HepG2 (cell line): ENCODE measurements around the gene ELAC1. TPM values are rescaled to one million over a fixed set of nuclear protein-coding genes. Genes with fewer than 3 reads are reported as not detected.

Source experiments
- ATAC-seq: fragments of 200-7000 bp; cut with Tn5 transposase; 3 replicates; pipeline ENCODE4 v1.9.1; 2020; ENCODE audit warnings: mild to moderate bottlenecking, moderate library complexity
- BruUV-seq: library from RNA; stranded (reverse); fragments of 400-500 nt; replicated peaks from 2 replicates; lab custom pipeline; 2021; lab: Mats Ljungman, UMichigan
- CTCF ChIA-PET: fragments of 300-600 bp; formaldehyde crosslinking; extraction: SDS; loops from one replicate; lab custom pipeline; 2021; ENCODE audit warnings: low total read pairs, inconsistent platforms, low intra/inter-chr PET ratio; lab: Yijun Ruan, JAX
- POLR2A ChIA-PET: fragments of 350-600 bp; sonication (Branson Sonifier 250); formaldehyde crosslinking; loops from one replicate; lab custom pipeline; 2020; ENCODE audit warnings: antibody characterized with exemption, inconsistent platforms; lab: Yijun Ruan, JAX
- DNase-seq: peaks from one replicate; pipeline ENCODE4 v3.0.0-alpha.2; 2015; ENCODE audit warnings: low spot score
- FAIRE-seq: peaks from 3 replicates; lab custom pipeline; 2011; peaks lifted over from hg19 to GRCh38; lab: Jason Lieb, UNC
- H2AFZ ChIP-seq: one replicate; pipeline ENCODE4 v1.6.1; 2011; ENCODE audit warnings: low read length, inconsistent platforms
- H3K27ac ChIP-seq: fragments of 300-600 bp; 3 replicates; pipeline ENCODE4 v1.8.0; 2011; ENCODE audit warnings: mixed run types, mild to moderate bottlenecking, mixed read lengths, low read length, inconsistent platforms; ENCODE audit not compliant: insufficient read depth; ENCODE audit errors: extremely low read length
- H3K27me3 ChIP-seq, 2 experiments: fragments of 200-600 bp in 1 of 2; 2 replicates in 1 of 2; 3 replicates in 1 of 2; pipeline versions ENCODE4 v1.6.0 to v1.8.0; 2011; ENCODE audit warnings: low read length in 2 of 2, mild to moderate bottlenecking in 2 of 2, moderate library complexity in 2 of 2, inconsistent platforms in 1 of 2; ENCODE audit not compliant: insufficient read depth in 2 of 2, control insufficient read depth in 1 of 2
- H3K36me3 ChIP-seq, 2 experiments: fragments of 200-600 bp in 1 of 2; replicated peaks in 1 of 2; 2 replicates in 1 of 2; 3 replicates in 1 of 2; pipeline versions ENCODE4 v1.5.1 to v1.8.0; 2011; ENCODE audit warnings: low read length in 2 of 2, inconsistent platforms in 1 of 2; ENCODE audit not compliant: insufficient read depth in 2 of 2, control insufficient read depth in 1 of 2
- H3K4me1 ChIP-seq: 2 replicates; pipeline ENCODE4 v1.5.1; 2012; ENCODE audit warnings: low read length, inconsistent platforms; ENCODE audit not compliant: insufficient read depth
- H3K4me2 ChIP-seq: 2 replicates; pipeline ENCODE4 v1.6.0; 2011; ENCODE audit warnings: low read depth, low read length, inconsistent platforms
- H3K4me3 ChIP-seq, 3 experiments: fragments of 200-600 bp in 1 of 3; sonication (generic), shearing (Covaris generic) in 1 of 3; replicated peaks in 1 of 3; 2 replicates each; pipeline ENCODE4 v1.5.1; 2011 to 2016; ENCODE audit warnings: low read length in 3 of 3, inconsistent platforms in 2 of 3, low read depth in 2 of 3, mild to moderate bottlenecking in 2 of 3, control low read depth in 1 of 3, mixed read lengths in 1 of 3; ENCODE audit not compliant: insufficient read depth in 1 of 3
- H3K79me2 ChIP-seq: one replicate; pipeline ENCODE4 v1.6.1; 2011; ENCODE audit warnings: low read length, inconsistent platforms; ENCODE audit not compliant: insufficient read depth
- H3K9ac ChIP-seq: 2 replicates; pipeline ENCODE4 v1.6.0; 2011; ENCODE audit warnings: mild to moderate bottlenecking, low read depth, low read length, inconsistent platforms; ENCODE audit not compliant: insufficient read depth
- H3K9me3 ChIP-seq: 2 replicates; pipeline ENCODE4 v1.5.1; 2012; ENCODE audit warnings: mild to moderate bottlenecking, low read length
- H4K20me1 ChIP-seq: 2 replicates; pipeline ENCODE4 v1.6.0; 2011; ENCODE audit warnings: inconsistent platforms, mild to moderate bottlenecking, low read length, moderate library complexity; ENCODE audit not compliant: insufficient read depth
- BATF2 ChIP-seq: sonication (generic); formaldehyde crosslinking; IDR thresholded peaks from 2 replicates; pipeline ENCODE4 v1.8.0; 2022; ENCODE audit warnings: mild to moderate bottlenecking, missing genetic modification reagents, moderate library complexity
- BHLHE40 ChIP-seq: IDR thresholded peaks from 2 replicates; pipeline ENCODE4 v1.6.1; 2011; ENCODE audit warnings: low read length, improper control_type of control experiment
- BORCS8-MEF2B ChIP-seq: sonication (generic); formaldehyde crosslinking; IDR thresholded peaks from 2 replicates; pipeline ENCODE4 v1.8.0; 2022; ENCODE audit warnings: mild to moderate bottlenecking, missing genetic modification reagents
- CSRNP2 ChIP-seq: sonication (generic); formaldehyde crosslinking; conservative IDR thresholded peaks from 2 replicates; pipeline ENCODE4 v1.8.0; 2022; ENCODE audit warnings: low read depth, missing genetic modification reagents
- GFI1 ChIP-seq: sonication (generic); formaldehyde crosslinking; IDR thresholded peaks from 2 replicates; pipeline ENCODE4 v1.5.0; 2020; ENCODE audit warnings: missing genetic modification reagents, mild to moderate bottlenecking, borderline replicate concordance
- GZF1 ChIP-seq: sonication (generic); formaldehyde crosslinking; IDR thresholded peaks from 2 replicates; pipeline ENCODE4 v1.5.1; 2020; ENCODE audit warnings: mild to moderate bottlenecking, missing genetic modification reagents
- ISL2 ChIP-seq: sonication (generic); formaldehyde crosslinking; IDR thresholded peaks from 2 replicates; pipeline ENCODE4 v1.5.0; 2020; ENCODE audit warnings: missing genetic modification reagents
- RBAK ChIP-seq: sonication (generic); formaldehyde crosslinking; IDR thresholded peaks from 2 replicates; pipeline ENCODE4 v1.5.1; 2020; ENCODE audit warnings: mild to moderate bottlenecking, missing genetic modification reagents
- SNAPC4 ChIP-seq: sonication (generic); formaldehyde crosslinking; IDR thresholded peaks from 2 replicates; pipeline ENCODE4 v1.4.0; 2020; ENCODE audit warnings: mild to moderate bottlenecking, missing genetic modification reagents
- TCF7L2 ChIP-seq: IDR thresholded peaks from 2 replicates; pipeline ENCODE4 v1.6.1; 2011; ENCODE audit warnings: mild to moderate bottlenecking, low read depth, low read length, moderate library complexity
- YEATS2 ChIP-seq: sonication (generic); formaldehyde crosslinking; IDR thresholded peaks from 2 replicates; pipeline ENCODE4 v1.4.0; 2020; ENCODE audit warnings: missing genetic modification reagents, borderline replicate concordance
- ZNF552 ChIP-seq: sonication (generic); formaldehyde crosslinking; IDR thresholded peaks from 2 replicates; pipeline ENCODE4 v1.9.0; 2022; ENCODE audit warnings: missing genetic modification reagents, mild to moderate bottlenecking, borderline replicate concordance
- ZNF678 ChIP-seq: sonication (generic); formaldehyde crosslinking; IDR thresholded peaks from 2 replicates; pipeline ENCODE4 v1.4.0; 2020; ENCODE audit warnings: mild to moderate bottlenecking, missing genetic modification reagents
- ZNF782 ChIP-seq: sonication (generic); formaldehyde crosslinking; IDR thresholded peaks from 2 replicates; pipeline ENCODE4 v1.4.0; 2020; ENCODE audit warnings: missing genetic modification reagents, mild to moderate bottlenecking, borderline replicate concordance
- WGBS: methylation state at CpG from one replicate; pipeline ENCODE4 v1.1.6; 2017; ENCODE audit warnings: low lambda C conversion rate; 5-methylcytosine and 5-hydroxymethylcytosine counted together
- in situ Hi-C: cut with HindIII; loops from 2 replicates; pipeline ENCODE4 v1.10.0; 2017; ENCODE audit warnings: low pct_unique_long_range_greater_than_20kb; ENCODE audit not compliant: extremely low pct_ligation_motif_present
- intact Hi-C: fragments of 100-400 bp; cut with micrococcal nuclease; formaldehyde crosslinking; loops from one replicate; pipeline ENCODE4 v1.10.0; 2022; ENCODE audit not compliant: unreplicated experiment
- polyA plus RNA-seq, 8 experiments: library from polyadenylated mRNA; depleted of rRNA in 3 of 8; stranded (reverse) in 7 of 8; unstranded in 1 of 8; fragments of >200 nt; fragmentation: Illumina TruSeq in 4 of 8; extraction: Trizol in 4 of 8; gene quantifications; 2 replicates each; pipeline versions ENCODE4 v1.2.1 to v1.2.3, GENCODE V29; 2011 to 2016; ENCODE audit warnings: low read depth in 4 of 8, missing spikeins in 1 of 8, mixed read lengths in 1 of 8; ENCODE audit not compliant: insufficient read depth in 1 of 8
- total RNA-seq, 5 experiments: library from RNA; depleted of rRNA; stranded (reverse); fragments of >200 nt; fragmentation: Illumina TruSeq; extraction: Trizol; gene quantifications; 2 replicates each; pipeline ENCODE4 v1.2.3, GENCODE V29; 2016; ENCODE audit warnings: low read depth in 1 of 5

Gene ELAC1
- total and polyA plus RNA-seq, 2 of the 13 experiments (the other 11 are each of a cell fraction or from before 2014, with no cell fraction given), result 1.9 to 3.6 TPM

- 60% methylated on average over 2 of the region's 2 CpGs for WGBS
- no peak for DNase-seq
- Histone ChIP-seq H3K79me2 (no peaks in the 10 kb centered on the region), H3K9ac (no peak overlapping the region), H3K4me2 (no peak overlapping the region), H3K4me1 (no peaks in the 10 kb centered on the region; the same call in 1 of the 2 replicates), H3K36me3 (no peaks in the 10 kb centered on the region), H4K20me1 (no peaks in the 10 kb centered on the region), H2AFZ (no peak overlapping the region), H3K4me3 (no peak overlapping the region), H3K27me3 (no peaks in the 10 kb centered on the region), H3K27ac (no peak overlapping the region)
- POLR2A ChIA-PET, result no interaction called here
- in situ Hi-C loops, result no loop called here
- ATAC-seq, result no peak
- intact Hi-C loops, result no loop called here
- TF ChIP-seq BATF2 (CRISPR knock-in tag) (no peak), ZNF782 (CRISPR knock-in tag) (no peak), BORCS8-MEF2B (CRISPR knock-in tag) (no peak), ZNF552 (CRISPR knock-in tag) (no peak), TCF7L2 (no peak), RBAK (CRISPR knock-in tag) (no peak), YEATS2 (CRISPR knock-in tag) (no peak), GZF1 (CRISPR knock-in tag) (no peak), GFI1 (CRISPR knock-in tag) (no peak), ZNF678 (CRISPR knock-in tag) (no peak), SNAPC4 (CRISPR knock-in tag) (no peak), CSRNP2 (no peak), ISL2 (no peak), BHLHE40 (no peak)
- TF ChIP-seq, all 625 proteins: peak for 0
- no peak for FAIRE-seq
- no peaks in the 10 kb centered on the region for H3K9me3 ChIP-seq
- BruUV-seq, result no TSS peak
- CTCF ChIA-PET, result no interaction called here
Measured at GRCh38 chr18:50987261-50987660, 19.4 kb downstream of the ELAC1 start.
